Panc1 (cell line): ENCODE measurements around the gene IFNA21. TPM values are rescaled to one million over a fixed set of nuclear protein-coding genes. Genes with fewer than 3 reads are reported as not detected.

Experiments
- ATAC-seq: fragments of 200-7000 bp; cut with Tn5 transposase; 2 replicates; pipeline ENCODE4 v1.9.1; 2020; ENCODE audit warnings: mild to moderate bottlenecking, moderate library complexity
- BruUV-seq: library from RNA; stranded (reverse); fragments of 400-500 nt; replicated peaks from 2 replicates; lab custom pipeline; 2021; lab: Mats Ljungman, UMichigan
- CTCF ChIA-PET: fragments of 300-600 bp; sonication (Branson Sonifier 250); formaldehyde crosslinking; loops from one replicate; lab custom pipeline; 2022; ENCODE audit warnings: antibody characterized with exemption; lab: Charles Lee
- POLR2A ChIA-PET: fragments of 300-600 bp; sonication (Branson Sonifier 250); formaldehyde crosslinking; loops from one replicate; lab custom pipeline; 2022; ENCODE audit warnings: antibody characterized with exemption; lab: Charles Lee
- DNase-seq: peaks from one replicate; pipeline ENCODE4 v3.0.0-alpha.2; 2010; ENCODE audit warnings: low read depth, low spot score
- H3K27ac ChIP-seq: 2 replicates; pipeline ENCODE4 v1.5.1; 2011; ENCODE audit warnings: mild to moderate bottlenecking, low read length, inconsistent platforms
- H3K27me3 ChIP-seq: fragments of 200-500 bp; sonication (Bioruptor generic); 2 replicates; pipeline ENCODE4 v1.6.0; 2014; ENCODE audit warnings: low read length, inconsistent platforms; ENCODE audit not compliant: control insufficient read depth, insufficient read depth
- H3K36me3 ChIP-seq: fragments of 200-500 bp; sonication (Bioruptor generic); 2 replicates; pipeline ENCODE4 v1.5.1; 2014; ENCODE audit warnings: inconsistent platforms, mild to moderate bottlenecking, low read length, moderate library complexity; ENCODE audit not compliant: control insufficient read depth, insufficient read depth
- H3K4me1 ChIP-seq: 2 replicates; pipeline ENCODE4 v1.5.1; 2011; ENCODE audit warnings: inconsistent platforms, mild to moderate bottlenecking, low read length, moderate library complexity; ENCODE audit not compliant: control insufficient read depth, insufficient read depth
- H3K4me3 ChIP-seq, 2 experiments: 2 replicates each; pipeline ENCODE4 v1.5.1; 2011 to 2012; ENCODE audit warnings: low read depth in 2 of 2, low read length in 2 of 2, mild to moderate bottlenecking in 2 of 2, inconsistent platforms in 1 of 2, moderate library complexity in 1 of 2
- H3K9me3 ChIP-seq: fragments of 200-500 bp; sonication (Bioruptor generic); 2 replicates; pipeline ENCODE4 v1.5.1; 2014; ENCODE audit warnings: low read depth, mild to moderate bottlenecking, inconsistent platforms, low read length, moderate library complexity; ENCODE audit not compliant: control insufficient read depth, insufficient read depth
- POLR2AphosphoS5 ChIP-seq: IDR thresholded peaks from 2 replicates; pipeline ENCODE4 v1.6.1; 2012; ENCODE audit warnings: mild to moderate bottlenecking, low read depth, low read length, moderate library complexity
- SIN3A ChIP-seq: IDR thresholded peaks from 2 replicates; pipeline ENCODE4 v1.6.1; 2012; ENCODE audit warnings: low read depth, mild to moderate bottlenecking, low read length, moderate library complexity, borderline replicate concordance; ENCODE audit not compliant: insufficient read depth
- TCF7L2 ChIP-seq: IDR thresholded peaks from 2 replicates; pipeline ENCODE4 v1.6.1; 2011; ENCODE audit warnings: mild to moderate bottlenecking, low read depth, low read length, inconsistent platforms
- in situ Hi-C: cut with HindIII; loops from 2 replicates; pipeline ENCODE4 v1.10.0; 2016; ENCODE audit warnings: low sequenced_read_pairs, low pct_unique_long_range_greater_than_20kb
- intact Hi-C: fragments of 100-400 bp; cut with micrococcal nuclease; formaldehyde crosslinking; loops from one replicate; pipeline ENCODE4 v1.10.0; 2022; ENCODE audit not compliant: unreplicated experiment
- total RNA-seq: library from RNA; stranded (reverse); gene quantifications from one replicate; pipeline ENCODE4 v1.2.1, GENCODE V29; 2021; ENCODE audit not compliant: unreplicated experiment
- TF ChIP-seq, protein P1 (sequence below), 2 experiments: IDR thresholded peaks; 2 replicates each; pipeline ENCODE4 v1.6.1; 2011 to 2012; ENCODE audit warnings: low read depth in 2 of 2, control low read depth in 1 of 2, low read length in 1 of 2, mild to moderate bottlenecking in 1 of 2, moderate library complexity in 1 of 2; ENCODE audit not compliant: insufficient read depth in 1 of 2
- TF ChIP-seq, protein P2 (sequence below): fragments of 450-650 bp; IDR thresholded peaks from 2 replicates; pipeline ENCODE4 v1.5.1; 2017; ENCODE audit warnings: mild to moderate bottlenecking

Gene IFNA21
- total RNA-seq, 1 experiment from 2014 or later, result not detected

DNA sequence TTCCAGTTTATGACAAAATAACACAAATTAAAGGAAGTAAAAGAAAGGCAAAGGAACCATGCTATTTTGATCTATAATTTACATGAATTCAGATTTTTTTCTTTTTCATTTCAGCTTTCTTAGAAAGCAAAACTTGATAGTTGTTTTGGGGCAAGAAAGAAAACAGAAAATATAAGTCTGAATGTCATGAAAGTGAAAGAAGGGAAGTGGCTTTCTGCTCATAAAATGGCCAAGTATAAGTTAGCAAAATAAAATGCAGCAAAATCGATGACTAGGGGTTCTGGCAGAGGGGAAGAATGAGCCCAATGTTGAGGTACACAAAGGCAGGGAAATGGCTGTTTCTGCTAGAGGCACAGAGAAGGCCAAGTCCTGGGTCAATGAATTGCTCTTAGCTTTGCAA is 21.9 kb downstream of the IFNA21 start:
- ATAC-seq (no peak), DNase-seq (no peak)
- intact Hi-C loops (no loop called here), in situ Hi-C loops (no loop called here)
- no peak overlapping the region for H3K4me3 ChIP-seq
- no peaks in the 10 kb centered on the region for H3K36me3 ChIP-seq
- no peak overlapping the region for H3K27ac ChIP-seq
- TF ChIP-seq POLR2AphosphoS5 (no peak), SIN3A (no peak), TCF7L2 (no peak)
- TF ChIP-seq, protein P1, sequence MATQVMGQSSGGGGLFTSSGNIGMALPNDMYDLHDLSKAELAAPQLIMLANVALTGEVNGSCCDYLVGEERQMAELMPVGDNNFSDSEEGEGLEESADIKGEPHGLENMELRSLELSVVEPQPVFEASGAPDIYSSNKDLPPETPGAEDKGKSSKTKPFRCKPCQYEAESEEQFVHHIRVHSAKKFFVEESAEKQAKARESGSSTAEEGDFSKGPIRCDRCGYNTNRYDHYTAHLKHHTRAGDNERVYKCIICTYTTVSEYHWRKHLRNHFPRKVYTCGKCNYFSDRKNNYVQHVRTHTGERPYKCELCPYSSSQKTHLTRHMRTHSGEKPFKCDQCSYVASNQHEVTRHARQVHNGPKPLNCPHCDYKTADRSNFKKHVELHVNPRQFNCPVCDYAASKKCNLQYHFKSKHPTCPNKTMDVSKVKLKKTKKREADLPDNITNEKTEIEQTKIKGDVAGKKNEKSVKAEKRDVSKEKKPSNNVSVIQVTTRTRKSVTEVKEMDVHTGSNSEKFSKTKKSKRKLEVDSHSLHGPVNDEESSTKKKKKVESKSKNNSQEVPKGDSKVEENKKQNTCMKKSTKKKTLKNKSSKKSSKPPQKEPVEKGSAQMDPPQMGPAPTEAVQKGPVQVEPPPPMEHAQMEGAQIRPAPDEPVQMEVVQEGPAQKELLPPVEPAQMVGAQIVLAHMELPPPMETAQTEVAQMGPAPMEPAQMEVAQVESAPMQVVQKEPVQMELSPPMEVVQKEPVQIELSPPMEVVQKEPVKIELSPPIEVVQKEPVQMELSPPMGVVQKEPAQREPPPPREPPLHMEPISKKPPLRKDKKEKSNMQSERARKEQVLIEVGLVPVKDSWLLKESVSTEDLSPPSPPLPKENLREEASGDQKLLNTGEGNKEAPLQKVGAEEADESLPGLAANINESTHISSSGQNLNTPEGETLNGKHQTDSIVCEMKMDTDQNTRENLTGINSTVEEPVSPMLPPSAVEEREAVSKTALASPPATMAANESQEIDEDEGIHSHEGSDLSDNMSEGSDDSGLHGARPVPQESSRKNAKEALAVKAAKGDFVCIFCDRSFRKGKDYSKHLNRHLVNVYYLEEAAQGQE (IDR thresholded peaks at IDR 0.05; ENCODE audit: insufficient read depth in 1 of 2, low read depth in 2 of 2, low read length in 1 of 2), result no peak
- TF ChIP-seq, protein P2, sequence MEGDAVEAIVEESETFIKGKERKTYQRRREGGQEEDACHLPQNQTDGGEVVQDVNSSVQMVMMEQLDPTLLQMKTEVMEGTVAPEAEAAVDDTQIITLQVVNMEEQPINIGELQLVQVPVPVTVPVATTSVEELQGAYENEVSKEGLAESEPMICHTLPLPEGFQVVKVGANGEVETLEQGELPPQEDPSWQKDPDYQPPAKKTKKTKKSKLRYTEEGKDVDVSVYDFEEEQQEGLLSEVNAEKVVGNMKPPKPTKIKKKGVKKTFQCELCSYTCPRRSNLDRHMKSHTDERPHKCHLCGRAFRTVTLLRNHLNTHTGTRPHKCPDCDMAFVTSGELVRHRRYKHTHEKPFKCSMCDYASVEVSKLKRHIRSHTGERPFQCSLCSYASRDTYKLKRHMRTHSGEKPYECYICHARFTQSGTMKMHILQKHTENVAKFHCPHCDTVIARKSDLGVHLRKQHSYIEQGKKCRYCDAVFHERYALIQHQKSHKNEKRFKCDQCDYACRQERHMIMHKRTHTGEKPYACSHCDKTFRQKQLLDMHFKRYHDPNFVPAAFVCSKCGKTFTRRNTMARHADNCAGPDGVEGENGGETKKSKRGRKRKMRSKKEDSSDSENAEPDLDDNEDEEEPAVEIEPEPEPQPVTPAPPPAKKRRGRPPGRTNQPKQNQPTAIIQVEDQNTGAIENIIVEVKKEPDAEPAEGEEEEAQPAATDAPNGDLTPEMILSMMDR, result no peak
- no TSS peak for BruUV-seq
- no peaks in the 10 kb centered on the region for H3K27me3 ChIP-seq
- no peaks in the 10 kb centered on the region for H3K9me3 ChIP-seq
- ChIA-PET CTCF (no interaction called here), POLR2A (no interaction called here)
- no peaks in the 10 kb centered on the region for H3K4me1 ChIP-seq

DNA sequence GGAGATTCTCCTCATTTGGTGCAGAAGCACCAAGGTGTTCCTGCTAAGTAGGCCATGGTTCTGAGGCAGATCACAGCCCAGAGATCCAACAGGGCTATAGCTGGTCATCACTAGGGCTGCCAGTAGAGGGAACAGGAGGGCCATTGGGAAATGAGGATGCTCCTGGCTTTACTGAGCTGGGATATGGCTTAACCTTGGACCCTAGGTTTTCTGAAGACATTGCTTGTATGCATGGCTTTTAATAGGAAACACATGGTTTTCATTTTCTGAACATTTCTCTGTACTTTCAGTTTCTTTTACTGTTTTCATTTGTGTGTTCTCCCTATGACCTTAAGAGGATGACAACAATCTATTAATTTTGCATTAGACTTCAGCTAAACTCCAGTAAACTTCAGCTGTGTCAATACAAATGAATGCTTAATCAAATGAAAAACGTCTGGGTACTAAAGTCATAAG is 25.0 kb downstream of the IFNA21 start, which contains the start of gene IFNW1:
Gene IFNW1 (minus strand): TSS at position 406 of the 456 bp plus-strand sequence. CDS start 262 bp downstream, at position 144.
- ATAC-seq (no peak), DNase-seq (no peak)
- intact Hi-C loops, result no loop called here
- Histone ChIP-seq H3K9me3 (no peaks in the 10 kb centered on the region), H3K27me3 (no peaks in the 10 kb centered on the region), H3K4me1 (no peaks in the 10 kb centered on the region), H3K27ac (no peak within 1 kb of the TSS), H3K36me3 (no peaks in the 10 kb centered on the region), H3K4me3 (no peak within 1 kb of the TSS)
- CTCF ChIA-PET, result no interaction called here
- POLR2A ChIA-PET, result no interaction called here
- TF ChIP-seq, protein P1 (IDR thresholded peaks at IDR 0.05; ENCODE audit: insufficient read depth in 1 of 2, low read depth in 2 of 2, low read length in 1 of 2), result no peak
- TF ChIP-seq TCF7L2 (no peak), POLR2AphosphoS5 (no peak), SIN3A (no peak)
- TF ChIP-seq, protein P2, result no peak
- BruUV-seq, result no TSS peak
- in situ Hi-C loops, result no loop called here
